ENCODE measurements around the gene RESF1.

Gene RESF1

DNA sequence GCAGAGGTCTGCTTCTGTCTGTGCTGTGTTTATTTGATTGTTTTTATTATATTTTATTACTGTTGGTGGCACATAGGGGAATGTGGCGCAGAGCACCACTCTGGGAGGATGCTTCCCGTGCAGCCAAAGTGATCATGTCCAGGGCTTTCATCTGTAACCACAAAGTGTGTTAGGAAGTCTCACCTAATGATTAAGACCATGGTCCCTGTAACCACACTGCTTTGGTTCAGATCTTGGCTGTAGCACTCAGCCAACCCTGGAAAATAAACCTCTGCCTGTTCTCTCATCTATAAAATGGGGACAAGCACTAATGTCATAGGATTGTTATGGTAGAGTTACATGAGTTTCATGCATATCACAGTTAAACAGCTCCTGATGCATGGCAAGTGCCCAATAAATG lies 1.9 kb downstream of the RESF1 start:
- DNase-seq (ENCODE audit: low spot score) = no peak

DNA sequence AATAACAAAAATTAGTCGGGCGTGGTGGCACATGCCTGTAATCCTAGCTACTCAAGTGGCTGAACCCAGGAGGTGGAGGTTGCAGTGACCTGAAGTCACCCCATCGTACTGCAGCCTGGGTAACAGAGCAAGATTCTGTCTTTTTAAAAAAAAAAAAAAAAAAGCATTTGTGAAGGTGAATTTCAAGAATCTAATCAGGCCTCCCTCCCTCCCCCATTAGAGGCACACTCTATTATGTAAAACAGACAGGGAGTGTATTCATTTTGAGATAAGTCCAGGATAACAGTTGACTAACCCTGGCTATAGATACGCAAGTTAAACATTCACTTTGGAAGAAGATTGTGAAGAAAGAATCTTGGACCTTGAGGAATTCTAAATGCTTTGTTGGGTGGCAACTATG lies 2.9 kb downstream of the RESF1 start:
- no peak for DNase-seq (ENCODE audit: low spot score)

DNA sequence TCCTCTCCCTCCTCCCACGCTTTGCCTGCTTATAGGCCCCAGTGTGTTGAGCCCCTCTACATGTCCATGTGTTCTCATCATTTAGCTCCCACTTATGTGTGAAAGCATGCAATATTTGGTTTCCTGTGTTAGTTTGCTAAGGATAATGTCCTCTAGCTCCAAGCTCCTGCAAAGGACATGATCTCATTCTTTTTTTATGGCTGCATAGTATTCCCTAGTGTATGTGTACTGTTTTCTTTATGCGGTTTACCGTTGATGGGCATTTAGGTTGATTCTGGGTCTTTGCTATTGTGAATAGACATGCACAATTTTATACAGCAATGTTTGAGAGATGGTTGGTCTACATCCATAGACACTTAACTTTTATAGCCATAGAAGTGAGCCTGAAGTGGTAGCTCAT lies 5.1 kb downstream of the RESF1 start:
- DNase-seq (ENCODE audit: low spot score) = no peak

DNA sequence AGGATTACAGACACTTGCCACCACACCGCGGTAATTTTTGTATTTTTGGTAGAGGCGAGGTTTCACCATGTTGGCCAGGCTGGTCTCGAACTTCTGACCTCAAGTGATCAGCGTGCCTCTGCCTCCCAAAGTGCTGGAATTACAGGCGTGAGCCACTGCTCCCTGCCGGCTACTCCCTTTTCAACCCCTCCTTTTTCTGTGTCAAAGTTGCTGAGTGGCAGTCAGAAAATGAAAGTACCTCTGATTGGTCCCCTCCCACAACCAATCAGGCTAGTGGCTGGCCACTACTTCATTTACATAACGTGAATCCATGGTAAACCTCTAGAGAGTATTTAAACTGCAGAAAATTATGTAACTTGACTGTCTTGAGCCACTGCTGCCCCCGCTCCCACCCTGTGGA lies 5.9 kb downstream of the RESF1 start:
- DNase-seq (ENCODE audit: low spot score) = no peak

DNA sequence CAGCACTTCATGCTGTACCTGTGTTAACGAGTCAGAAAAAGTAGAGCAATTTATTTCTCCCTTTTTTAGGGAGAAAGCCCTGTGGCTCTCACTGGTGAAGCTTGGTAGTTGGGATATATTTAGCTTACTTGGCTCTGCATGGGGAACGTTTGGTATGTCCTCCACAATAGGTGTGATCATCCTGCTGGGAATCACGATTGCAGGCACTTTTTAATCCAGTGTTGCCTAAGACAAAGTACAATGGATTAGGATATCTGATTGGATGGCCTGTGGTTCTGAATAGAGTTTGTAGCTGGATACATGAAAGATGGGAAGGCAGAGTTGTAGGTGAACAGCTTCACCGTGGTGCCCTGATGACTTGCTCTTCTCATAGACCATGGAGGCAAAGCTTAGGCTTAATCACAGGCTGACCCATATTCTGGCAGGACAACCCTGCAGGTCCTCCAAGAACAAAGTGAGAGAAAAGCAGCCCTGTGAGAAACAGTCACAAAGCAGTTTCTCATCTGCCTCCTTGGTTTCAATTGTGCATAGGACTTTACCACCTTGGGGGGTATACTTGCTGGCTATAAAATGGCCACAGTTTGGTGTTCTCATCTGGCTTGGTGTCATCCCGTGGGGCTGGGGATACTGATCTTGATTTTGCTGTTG lies 7.5 kb downstream of the RESF1 start:
- DNase-seq (ENCODE audit: low spot score) = no peak

DNA sequence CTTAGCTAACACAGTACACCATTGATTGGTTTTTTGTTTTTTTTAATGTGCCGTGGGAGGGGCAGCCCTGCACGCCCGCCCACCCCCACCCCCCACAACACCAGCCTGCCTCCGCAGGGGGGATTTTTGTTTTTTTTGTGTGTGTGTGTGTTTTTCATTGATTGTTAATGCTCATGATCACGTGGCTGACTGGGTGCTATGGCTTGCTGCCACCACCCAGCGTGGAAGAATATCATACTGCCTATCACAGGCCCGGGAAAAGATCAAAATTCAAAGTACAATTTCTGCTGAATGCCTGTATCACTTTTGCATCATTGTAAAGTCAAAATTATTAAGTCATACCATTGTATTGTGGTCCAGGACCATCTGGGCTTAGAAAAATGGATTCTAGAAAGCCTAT lies 8.3 kb downstream of the RESF1 start:
- no peak for DNase-seq (ENCODE audit: low spot score)

DNA sequence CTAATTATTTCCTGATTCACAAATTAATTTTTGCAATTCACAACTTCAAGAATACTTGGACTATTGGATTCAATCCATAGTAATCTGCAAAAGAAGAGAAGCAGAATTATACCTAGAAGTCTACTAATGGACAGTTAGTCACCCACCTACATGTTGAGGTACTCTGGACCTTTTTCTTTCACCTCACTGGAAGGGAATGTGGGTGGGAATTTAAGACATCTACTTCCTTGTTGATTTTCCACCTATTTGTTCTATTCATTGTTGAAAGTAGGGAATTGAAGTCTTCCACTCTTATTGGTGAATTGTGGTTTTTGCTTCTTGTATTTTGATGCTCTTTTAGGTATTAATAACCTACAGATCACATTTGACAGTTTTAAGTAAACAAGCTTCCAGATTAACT lies 11.0 kb downstream of the RESF1 start:
- no peak for DNase-seq (ENCODE audit: low spot score)

DNA sequence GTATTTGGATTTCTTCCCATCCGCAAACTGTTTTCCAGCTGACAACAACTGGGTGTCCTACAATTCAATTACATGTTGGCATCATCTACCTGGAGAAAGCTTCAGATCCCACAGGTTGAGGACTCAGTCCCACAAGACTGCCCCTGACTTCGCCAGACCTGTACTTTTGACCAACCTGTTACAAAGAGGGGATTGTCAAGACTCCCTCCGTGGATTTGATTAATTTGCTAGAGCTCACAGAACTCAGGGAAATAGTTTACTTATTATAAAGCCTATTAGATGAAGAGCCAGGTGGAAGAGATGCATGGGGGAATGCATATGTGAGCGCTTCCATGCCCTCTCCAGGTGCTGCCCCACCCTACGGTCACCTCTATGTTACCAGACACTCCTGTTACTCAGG lies 14.6 kb downstream of the RESF1 start:
- DNase-seq (ENCODE audit: low spot score) = no peak

DNA sequence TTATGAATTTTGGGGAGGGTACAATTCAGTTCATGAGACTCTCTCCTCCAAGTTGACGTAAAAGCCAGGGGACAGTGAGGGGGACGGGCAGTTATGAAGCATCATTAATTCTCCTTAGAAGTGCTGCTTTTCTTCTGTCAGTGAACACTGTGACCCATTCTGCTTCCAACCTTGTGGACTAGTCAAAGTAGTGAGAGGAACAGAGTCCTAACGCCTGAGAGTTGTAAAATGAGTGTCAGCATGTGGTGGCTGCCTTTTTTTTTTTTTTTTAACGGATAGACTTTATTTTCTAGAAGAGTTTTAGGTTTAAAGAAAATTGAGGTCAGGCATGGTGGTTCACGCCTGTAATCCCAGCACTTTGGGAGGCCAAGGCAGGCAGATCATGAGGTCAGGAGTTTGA lies 15.5 kb downstream of the RESF1 start:
- DNase-seq (ENCODE audit: low spot score) = no peak

DNA sequence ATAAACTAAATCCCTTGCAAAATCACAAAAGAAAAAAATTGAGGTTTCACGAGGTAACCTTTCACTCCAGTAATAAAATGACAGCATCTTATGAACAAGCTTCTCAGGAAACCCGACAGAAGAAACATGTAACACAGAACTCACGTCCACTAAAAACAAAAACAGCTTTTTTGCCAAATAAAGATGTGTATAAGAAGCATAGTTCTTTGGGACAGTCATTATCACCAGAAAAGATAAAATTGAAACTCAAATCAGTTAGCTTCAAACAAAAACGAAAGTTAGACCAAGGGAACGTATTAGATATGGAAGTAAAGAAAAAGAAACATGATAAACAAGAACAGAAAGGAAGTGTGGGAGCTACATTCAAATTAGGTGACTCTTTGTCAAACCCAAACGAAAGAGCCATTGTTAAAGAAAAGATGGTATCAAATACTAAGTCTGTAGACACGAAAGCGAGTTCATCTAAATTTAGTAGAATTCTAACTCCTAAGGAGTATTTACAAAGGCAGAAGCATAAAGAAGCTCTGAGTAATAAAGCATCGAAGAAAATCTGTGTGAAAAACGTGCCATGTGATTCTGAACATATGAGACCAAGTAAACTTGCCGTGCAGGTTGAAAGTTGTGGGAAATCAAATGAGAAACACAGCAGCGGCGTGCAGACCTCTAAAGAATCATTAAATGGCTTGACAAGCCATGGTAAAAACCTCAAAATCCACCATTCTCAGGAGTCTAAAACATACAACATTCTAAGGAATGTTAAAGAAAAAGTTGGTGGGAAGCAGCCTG lies 25.8 kb downstream of the RESF1 start:
- DNase-seq (ENCODE audit: low spot score) = no peak

DNA sequence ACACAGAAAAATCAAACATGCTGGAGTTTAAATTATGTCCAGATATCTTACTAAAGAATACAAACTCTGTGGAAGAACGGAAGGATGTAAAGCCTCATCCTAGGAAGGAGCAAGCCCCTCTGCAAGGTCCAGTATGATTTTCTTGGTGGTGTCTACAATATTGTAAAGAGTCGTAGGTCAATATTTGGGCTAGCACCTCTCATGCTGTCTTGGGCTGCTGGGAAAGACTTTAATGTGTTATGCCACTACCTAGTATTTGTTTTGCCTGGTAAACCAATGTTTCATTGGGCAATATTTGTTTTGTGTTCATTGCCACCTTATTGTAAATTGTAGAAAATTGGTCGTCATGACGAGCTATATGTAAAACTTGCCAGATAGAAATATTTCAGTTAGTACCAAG lies 26.6 kb downstream of the RESF1 start:
- no peak for DNase-seq (ENCODE audit: low spot score)

DNA sequence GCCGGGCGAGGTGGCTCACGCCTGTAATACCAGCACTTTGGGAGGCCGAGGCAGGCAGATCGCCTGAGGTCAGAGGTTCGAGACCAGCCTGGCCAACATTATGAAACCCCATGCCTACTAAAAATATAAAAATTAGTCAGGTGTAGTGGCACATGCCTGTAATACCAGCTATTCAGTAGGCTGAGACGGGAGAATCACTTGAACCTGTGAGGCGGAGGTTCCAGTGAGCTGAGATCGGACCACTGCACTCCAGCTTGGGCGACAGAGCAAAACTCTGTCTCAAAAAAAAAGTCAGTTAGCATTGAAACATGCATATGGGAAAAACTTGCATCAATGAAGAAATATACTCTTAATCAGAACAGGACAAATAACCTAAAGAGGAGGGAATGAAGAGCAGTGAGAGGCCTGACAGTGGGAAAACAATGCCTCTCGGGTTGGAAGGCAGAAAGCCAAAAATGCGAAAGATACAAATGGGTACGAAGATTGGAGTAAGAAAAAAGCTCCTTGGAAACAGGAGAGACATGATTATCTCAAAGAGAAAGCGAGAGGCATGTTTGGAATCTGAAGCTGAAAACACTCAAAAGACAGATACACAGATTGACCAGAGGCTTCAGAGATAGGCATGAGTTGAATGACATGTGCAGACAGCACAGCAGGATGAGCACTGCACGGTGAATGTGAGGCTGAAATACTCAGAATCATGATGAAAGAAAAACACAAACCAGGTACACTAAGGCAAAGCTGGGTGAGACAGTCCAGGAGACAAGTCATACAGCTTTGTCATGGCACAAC lies 30.6 kb downstream of the RESF1 start:
- no peak for DNase-seq (ENCODE audit: low spot score)

DNA sequence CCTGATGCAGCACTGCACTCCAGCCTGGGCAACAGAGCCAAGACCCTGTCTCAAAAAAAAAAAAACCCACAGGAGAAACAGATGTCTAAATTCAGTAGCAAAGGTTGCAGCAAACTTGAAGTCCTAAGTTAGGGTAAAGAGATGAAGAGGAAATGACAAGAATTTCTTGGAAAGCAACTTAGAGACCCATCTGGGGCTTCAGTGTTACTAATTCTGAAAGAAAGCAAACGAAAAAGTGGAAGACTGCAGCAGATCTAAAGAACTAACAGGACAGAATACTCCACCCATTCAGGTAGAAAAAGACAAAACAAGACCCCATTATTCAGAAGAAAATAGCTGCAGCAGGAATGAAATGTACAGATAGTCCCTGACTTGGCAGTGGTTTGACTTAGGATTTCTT lies 31.9 kb downstream of the RESF1 start:
- DNase-seq (ENCODE audit: low spot score) = no peak

DNA sequence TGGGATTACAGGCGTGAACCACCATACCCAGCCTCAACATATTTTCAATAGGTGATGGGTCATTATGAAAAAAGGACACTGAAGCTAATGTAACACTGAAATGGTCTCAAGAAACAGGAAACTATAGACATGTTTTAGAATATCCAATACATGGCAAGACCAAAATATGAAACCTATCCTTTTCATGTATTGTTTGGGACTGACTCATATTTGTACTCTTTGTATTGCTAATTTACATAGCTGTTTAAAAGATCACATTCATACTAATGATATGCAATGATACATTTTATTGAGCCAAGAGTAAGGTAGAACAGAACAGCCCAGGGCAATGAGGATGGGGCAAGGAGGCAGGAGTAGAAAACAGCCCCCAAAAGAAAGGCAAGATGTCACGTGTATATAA lies 32.6 kb downstream of the RESF1 start:
- no peak for DNase-seq (ENCODE audit: low spot score)

DNA sequence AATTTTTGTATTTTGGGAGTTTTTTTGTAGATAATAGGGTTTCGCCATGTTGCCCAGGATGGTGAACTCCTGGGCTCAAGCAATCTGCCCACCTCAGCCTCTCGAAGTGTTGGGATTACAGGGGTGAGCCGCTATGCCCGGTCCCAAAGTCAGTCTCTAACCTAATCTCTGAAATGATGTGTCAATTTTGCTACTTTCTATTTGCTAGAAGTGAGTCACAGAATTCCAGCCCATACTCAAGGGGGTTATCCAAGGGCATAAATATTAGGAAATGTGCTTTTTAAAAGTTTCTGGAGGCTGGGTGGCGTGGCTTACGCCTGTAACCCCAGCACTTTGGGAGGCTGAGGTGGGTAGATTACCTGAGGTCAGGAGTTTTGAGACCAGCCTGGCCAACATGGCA lies 40.5 kb downstream of the RESF1 start:
- DNase-seq (ENCODE audit: low spot score) = no peak

DNA sequence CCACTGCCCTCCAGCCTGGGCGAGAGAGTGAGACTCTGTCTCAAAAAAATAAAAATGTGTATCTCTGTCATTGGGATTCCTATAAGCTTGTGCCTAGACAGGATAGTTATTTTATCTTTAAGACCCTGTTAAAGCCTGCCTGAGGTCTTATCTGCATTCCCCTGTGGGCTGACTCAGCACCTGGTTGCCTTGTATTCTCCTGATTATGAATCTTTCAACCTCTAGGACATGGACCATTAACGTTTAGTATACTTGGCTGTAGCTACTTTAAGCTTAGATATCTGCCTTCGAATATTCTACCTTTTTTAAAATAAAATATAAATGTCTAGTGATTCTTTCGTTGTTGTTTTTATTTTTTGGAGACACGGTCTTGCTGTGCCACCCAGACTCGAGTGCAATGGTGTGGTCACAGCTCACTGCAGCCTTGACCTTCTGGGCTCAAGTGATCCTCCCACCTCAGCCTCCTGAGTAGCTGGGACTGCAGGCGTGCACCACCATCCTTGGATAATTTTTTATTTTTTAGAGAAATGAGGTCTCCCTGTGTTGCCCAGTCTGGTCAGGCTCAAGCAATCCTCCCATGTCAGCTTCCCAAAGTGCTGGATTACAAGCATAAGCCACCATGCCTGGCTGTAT lies 41.3 kb downstream of the RESF1 start:
- no peak for DNase-seq (ENCODE audit: low spot score)

DNA sequence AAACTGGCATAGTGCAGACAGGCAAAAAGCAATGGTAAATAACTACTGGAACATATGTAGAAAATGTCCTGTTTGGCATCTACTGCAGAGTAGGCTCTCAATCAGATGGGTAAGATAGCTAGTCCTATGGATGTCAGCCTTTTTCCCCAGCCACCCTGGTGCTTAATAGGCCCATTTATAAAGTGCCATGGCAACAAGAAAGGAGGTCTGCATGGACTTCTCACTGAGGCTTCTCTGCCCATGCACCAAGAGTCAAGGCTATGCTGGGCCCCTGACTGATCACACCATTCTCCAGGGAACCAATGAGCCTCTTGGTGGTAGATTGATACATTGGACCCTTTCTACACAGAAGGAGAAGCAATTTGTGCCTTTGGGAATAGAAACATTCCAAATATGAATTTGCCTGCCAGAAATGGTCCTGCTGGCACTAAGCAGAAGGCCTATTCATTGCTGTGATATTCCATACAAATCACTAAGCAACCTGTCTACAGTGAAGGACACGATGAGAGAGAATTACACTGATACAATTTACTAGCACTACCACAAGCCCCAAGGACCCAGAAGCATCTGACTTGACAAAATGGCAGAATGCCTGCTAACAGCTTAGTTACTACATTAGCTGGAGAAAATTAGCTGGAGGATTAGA lies 43.8 kb downstream of the RESF1 start:
- peak; percentile 18 for DNase-seq (ENCODE audit: low spot score)

DNA sequence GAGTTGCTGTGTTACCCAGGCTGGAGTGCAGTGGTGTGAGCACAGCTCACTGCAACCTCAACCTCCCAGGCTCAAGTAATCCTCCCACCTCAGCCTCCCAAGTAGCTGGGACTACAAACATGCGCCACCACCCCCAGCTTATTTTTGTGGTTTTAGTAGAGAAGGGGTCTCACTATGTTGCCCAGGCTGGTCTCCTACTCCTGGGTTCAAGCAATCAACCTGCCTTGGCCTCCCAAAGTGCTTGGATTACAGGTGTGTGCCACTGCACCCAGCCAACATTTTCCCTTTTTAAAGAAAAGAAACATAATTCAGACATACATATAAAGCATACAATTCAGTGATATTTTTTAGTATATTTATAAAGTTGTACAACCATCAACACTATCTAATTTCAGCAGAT lies 44.4 kb downstream of the RESF1 start:
- no peak for DNase-seq (ENCODE audit: low spot score)

DNA sequence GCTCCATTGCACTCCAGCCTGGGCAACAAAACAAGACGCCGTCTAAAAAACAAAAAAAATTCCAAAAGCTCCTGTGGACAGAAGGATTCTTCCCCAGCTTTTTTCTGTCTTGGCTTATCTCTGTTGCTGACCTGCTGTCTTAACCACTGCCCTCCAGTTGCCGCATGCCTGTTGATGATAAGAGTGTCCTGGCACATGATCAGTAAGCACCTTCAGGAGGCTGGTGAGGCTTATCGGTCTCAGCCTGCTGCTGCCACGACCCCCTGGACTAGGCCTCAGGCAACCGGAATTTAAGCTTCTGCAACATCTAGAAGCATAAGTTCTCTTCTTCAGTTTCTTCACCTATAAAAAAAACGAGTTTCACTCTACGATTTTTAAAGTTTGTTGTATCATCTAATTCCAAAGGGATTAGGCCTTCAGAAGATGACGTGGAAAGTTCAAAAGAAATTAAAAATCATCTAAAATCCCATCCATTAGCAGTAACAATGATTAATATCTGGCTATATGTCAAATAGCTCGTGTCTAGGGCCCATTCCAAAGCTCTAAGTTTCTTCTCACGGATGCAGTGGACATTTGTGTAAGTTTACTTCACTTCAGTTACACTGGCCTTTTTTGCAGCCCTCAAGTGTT lies 46.4 kb downstream of the RESF1 start:
- no peak for DNase-seq (ENCODE audit: low spot score)

Measured in hepatic stellate cell (primary cell).